Measurements from ENCODE around the gene KCNK18.

DNA sequence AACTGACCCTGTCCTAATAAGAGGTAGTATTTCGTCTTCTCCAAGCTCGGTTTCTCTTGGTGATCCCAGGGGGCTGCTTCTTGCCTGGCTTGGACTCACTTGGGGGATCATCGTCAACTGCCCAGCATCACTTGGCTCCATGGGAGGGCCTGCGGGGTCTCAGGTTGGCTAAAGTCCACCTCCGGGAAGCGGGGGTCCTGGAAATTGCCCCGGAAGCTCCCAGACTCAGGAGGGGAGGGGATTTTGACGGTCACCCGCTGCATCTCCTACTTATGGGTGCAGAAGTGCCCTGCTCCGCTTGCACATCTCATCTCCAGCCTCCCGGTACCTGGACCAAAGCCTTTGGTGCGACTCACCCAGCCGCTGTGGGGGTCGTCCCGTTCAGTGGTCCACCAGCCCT lies 18.7 kb downstream of the KCNK18 start:
- TF ChIP-seq POLR2A (IDR thresholded peaks at IDR 0.05; ENCODE audit: low read depth, low read length), result no peak
- TF ChIP-seq, protein P1, sequence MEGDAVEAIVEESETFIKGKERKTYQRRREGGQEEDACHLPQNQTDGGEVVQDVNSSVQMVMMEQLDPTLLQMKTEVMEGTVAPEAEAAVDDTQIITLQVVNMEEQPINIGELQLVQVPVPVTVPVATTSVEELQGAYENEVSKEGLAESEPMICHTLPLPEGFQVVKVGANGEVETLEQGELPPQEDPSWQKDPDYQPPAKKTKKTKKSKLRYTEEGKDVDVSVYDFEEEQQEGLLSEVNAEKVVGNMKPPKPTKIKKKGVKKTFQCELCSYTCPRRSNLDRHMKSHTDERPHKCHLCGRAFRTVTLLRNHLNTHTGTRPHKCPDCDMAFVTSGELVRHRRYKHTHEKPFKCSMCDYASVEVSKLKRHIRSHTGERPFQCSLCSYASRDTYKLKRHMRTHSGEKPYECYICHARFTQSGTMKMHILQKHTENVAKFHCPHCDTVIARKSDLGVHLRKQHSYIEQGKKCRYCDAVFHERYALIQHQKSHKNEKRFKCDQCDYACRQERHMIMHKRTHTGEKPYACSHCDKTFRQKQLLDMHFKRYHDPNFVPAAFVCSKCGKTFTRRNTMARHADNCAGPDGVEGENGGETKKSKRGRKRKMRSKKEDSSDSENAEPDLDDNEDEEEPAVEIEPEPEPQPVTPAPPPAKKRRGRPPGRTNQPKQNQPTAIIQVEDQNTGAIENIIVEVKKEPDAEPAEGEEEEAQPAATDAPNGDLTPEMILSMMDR (IDR thresholded peaks at IDR 0.05; ENCODE audit: extremely low read depth in 1 of 2, insufficient read depth in 1 of 2, low read depth in 1 of 2, low read length in 2 of 2), result no peak
- no peak for TF ChIP-seq POLR2AphosphoS5 (IDR thresholded peaks at IDR 0.05; ENCODE audit: insufficient read depth, low read depth, low read length)
- TF ChIP-seq GATA2 (IDR thresholded peaks at IDR 0.05; ENCODE audit: insufficient read depth, insufficient read length, low read depth, low read length), result no peak
- TF ChIP-seq EZH2 (IDR thresholded peaks at IDR 0.05; ENCODE audit: borderline replicate concordance, low read depth, low read length, severe bottlenecking), result no peak
- TF ChIP-seq FOS (IDR thresholded peaks at IDR 0.05; ENCODE audit: borderline replicate concordance, insufficient read depth, low read length), result no peak
- TF ChIP-seq, protein P2, sequence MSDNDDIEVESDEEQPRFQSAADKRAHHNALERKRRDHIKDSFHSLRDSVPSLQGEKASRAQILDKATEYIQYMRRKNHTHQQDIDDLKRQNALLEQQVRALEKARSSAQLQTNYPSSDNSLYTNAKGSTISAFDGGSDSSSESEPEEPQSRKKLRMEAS (IDR thresholded peaks at IDR 0.05; ENCODE audit: insufficient read depth, insufficient read length), result no peak
